Activated T-helper 1 cell treated with Interleukin-2 at 50 U/mL for 16 hours (primary cell): ENCODE data around the gene SETD2.

Source experiments
- DNase-seq: peaks from one replicate; pipeline ENCODE4 v3.0.0-alpha.2; 2020; ENCODE audit warnings: low read depth

Gene SETD2

DNA sequence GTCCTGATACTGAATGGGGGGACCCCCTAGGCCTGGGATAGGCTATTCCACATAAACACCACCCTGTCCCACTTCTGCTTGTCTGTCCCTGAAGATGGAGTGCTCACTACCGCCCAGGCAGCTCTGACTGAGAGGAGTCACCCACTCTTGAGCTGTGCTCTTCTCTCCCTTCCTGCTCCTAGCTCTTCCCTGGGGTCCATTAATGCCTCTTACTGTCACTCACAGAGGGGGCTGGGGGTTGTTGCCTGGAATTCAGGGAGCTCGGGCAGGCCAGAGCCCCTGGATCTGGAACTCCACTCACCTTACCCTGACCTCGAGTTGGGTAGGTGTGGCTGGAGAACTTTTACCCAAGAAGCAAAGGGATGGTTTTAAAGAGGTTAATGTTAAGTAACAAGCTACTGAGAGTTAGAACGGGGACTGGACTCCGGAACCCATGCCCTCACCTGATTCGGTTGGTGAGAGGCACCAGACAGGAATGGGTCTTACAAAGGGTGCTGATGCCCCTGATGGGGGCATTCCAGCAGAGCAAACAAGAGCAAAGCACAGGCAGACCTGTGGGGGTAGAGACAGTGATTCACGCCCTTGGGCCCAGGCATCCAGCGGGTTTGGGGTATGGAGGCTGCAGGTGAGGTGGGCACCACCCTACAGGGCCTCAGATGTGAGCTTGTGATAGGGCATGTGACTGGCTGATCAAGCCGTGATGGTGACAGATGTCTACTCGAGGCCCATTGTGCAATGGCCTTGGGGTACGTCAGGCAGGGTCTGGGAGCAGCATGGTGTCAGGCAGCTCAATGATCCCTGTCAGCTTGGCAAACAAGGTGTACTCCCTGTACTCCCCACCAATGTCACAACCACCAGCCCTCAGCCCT lies 179.1 kb downstream of the SETD2 start:
- no peak for DNase-seq

DNA sequence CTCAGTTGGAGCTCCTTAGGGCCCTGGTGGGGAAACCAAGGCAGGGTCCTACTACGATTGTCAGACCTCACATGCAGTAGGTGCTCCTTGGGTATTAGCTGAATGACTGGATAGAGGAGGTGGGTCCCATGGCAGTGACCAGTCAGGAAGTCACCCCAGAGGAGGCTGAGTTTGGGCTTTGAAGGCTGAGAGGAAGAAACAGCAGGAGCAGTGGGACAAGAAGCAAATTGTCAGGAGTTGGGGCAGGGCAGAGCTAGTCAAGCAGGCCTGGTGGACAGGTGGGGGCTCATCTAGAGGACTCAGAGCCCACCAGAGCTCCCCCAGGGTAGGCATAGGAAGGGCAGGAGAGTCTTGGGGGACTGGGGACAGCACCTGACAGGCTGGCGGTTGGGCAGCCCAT lies 181.4 kb downstream of the SETD2 start:
- DNase-seq = no peak

DNA sequence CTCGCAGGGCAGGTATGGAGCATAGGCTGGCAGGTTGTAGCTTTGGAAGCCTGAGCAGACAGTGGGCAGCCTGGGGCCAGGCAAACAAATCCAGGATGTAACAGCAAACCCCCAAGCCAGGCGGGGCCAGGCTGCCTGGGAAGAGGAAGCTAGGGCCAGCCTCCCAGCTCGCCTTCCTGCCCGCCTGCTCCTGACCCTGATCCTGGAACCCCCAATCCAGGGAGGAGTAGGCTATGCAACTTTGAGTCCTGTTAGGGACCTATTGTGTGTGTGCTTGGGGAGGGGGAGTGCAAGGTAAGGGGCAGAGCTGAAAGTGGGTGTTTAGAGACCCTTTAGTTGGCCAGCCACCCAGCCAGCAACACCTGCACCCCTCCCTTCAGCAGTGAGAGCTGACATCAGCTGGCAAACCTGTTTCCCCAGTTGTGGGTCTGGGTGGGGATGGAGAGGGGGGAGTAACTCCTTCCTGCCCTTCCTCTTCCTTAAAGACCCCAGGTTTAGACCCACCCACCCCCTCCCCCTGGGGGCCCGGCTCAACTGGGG lies 181.9 kb downstream of the SETD2 start:
- no peak for DNase-seq

DNA sequence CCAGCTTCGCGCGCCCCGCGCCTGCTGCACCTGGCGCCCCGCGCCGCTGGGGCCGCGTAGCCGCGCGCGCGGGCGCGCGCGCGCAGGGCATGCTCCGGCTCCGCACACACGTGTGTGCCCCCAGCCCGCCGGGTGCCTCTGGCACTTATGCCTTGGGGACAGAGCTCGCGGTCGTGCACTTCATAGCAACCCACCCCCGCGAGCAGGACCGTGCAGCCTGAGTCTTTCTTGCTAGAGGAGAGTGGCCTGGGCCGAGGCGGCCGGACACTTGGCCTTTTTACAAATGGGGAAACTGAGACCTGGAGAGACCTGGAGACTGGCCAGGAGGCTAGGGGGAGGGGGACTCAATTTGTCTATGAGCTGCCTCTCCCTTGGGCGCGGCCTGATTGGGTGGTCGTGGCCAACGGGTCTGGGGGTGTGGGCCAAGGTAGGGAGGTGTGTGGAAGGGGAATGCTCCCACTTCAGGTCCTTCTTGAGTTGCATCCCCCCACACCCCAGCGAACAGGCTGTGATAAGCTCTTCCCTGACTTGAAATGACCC lies 183.9 kb downstream of the SETD2 start:
- no peak for DNase-seq

DNA sequence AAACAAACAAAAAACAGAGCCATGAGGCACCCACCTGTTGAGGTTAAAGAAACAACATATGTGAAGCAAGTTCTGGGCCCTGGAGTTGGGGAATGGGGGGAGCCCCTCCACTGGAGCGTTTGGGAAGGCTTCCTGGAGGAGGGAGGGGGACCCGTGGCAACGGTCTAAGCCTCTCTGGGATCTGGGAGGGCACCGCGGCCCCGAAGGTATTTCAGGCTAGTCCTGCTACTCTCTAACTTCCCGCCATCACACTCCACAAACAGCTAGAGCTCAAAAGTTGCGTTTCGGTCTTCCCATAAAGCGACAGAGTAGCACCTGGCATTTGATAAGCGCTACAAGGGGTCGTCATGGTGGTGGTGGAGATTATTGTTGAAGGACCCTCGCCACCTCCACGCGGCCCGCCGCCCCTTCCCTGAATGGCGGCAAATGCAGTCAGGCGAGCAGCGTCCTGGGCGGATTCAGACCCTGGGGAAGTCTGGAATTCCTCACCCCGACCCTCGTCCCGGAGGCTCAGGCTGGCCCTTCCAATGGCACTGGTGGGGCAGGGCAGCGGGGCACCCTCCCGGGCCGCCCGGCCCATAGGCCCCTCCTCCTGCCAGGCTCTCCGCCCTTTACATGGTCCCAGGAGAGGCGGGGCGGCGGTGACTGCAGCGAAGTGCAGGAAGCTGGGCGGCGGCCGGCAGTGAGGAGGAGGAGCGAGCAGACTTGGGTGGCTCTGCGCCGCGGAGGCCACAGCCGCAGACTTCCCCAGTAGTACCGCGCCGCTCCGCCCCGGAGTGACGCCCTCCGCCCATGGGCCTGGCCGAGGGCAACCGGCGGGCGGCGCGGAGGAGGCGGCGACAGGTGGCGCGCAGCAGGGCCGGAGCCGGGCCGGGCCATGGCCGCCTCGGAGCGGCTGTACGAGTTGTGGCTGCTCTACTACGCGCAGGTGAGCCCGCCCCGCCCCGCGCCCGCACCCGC lies 184.6 kb downstream of the SETD2 start, which contains the start of gene NBEAL2:
Gene NBEAL2, plus strand, starts transcription at position 682 of the 960 bp plus-strand sequence. Its CDS starts 196 bp downstream, at position 878.
- peak; percentile 94 for DNase-seq

DNA sequence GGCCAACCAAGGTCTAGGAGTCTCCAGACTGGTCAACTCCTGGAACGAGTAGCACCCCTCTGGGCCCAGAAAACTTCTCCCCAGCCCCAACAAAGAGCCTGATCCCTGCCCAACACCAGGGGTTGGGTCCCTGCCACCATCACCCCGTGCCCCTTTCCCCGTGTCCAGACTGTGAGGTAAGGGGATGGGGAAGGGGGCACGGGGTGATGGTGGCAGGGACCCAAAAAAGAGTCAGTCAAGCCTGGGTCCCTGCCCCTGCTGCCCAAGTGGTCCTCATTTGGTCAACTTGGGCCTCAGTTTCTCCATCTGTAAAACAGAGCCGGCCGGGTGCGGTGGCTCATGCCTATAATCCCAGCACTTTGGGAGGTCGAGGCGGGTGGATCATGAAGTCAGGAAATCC lies 185.5 kb downstream of the SETD2 start:
- DNase-seq = no peak

DNA sequence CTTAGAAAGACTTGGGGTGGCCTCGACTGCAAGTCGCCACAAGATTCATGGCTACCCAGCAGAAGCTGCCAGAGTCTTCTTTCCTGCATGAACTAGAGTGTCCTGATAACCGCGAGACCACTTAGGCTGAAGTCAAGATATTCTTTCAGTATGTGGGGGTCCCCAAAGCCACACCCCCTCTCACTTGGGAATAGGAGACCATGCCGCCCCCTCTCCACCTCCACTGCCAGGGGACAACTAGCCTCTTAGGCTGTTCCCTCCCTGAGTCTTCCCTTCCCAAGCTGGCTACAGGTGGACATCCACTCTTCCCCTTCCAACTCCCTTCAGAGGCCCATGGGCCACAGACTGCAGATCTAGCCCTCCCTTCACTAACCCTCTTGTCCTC lies 186.1 kb downstream of the SETD2 start:
- no peak for DNase-seq

DNA sequence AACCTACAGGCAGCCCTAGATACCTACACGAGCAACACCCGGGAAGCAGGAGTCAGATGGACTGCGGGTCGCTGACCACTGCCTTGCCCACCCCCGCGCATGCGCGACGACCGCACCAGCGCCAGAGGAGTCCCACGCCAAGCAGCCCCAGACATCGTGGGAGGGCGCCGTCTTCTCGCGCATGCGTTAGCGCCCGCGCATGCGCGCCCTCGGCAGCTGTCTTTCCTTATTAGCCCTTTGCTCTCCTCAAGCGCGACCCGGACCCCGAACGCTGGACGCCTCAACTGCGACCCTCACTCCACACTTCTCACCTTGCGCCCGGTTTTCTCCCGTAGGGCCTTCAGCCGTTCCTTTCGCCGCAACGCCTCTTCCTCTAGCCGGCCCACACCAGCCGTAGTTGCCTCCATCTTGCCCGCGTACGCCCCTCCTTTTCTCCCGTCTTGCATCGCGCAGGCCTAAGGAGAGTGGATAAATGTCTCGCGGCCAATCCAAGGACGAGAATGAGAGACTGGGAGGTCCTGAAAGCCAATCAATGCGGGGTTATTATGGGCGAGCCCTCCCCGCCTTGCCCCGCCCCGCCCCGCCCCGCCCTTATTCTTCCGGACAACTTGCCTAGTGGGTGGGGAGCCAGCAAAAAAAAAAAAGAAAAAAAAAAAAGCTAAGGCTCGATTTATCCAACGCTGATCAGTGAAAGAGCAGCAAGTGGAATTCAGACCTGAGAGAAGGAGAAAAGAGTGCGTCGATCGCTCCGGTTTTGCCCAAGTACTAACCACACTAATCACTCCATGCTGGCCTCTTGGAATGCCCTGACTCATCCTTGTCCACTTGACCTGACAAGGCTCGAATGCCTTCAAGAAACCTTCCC lies 187.4 kb downstream of the SETD2 start, which contains the start of gene CCDC12:
Gene CCDC12, minus strand, starts transcription at position 420 of the 865 bp plus-strand sequence. Its CDS starts 13 bp downstream, at position 407.
- DNase-seq = peak; percentile 88

DNA sequence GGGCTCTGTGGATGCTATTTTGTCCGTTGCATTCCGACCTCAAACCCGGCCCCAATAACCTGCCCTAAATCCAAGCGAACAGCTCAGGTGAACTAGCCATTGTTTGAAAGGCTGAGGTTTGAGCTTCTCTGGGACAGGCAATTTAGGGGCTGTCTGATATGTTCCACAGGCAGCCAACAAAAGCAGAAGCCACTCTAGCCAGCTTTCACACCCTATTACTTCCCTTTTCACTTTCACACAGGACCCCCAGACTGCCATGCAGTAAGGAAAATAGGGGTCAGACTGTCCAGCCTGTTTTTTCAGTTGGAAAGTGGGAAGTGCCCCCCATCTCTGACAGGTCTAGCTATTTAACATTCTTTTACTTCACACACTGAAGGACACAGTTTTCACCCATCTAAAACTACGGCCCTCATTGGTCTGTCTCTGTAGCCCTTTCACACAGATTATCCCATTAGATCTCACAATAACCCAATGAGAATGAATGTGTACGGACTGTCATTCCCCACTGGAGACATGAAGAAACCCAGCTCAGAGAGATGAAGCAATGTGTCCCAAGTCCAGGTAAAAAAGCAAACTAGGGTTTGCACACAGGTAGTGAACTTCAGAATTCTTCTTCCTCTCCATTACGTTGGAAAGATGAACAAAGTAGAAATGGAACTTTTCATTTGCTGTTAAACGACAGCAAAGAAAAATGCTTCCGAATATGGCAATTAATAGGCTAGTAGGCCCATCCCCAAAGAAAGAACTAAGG lies 189.3 kb downstream of the SETD2 start:
- no peak for DNase-seq

DNA sequence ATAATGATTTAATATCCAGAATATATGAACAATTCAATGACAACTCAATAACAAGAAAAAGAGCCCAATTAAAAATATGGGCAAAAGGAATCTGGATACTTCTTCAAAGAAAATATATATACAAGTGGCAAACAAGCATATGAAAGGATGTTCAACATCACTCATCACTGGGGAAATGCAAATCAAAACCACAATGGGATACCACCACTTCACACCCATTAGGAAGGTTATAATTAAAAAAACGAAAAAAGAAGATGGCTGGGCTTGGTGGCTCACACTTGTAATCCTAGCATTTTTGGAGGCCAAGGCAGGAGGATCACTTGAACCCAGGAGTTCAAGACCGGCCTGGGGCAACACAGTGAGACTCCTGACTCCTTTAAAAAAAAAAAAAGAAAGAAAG lies 191.5 kb downstream of the SETD2 start:
- no peak for DNase-seq

DNA sequence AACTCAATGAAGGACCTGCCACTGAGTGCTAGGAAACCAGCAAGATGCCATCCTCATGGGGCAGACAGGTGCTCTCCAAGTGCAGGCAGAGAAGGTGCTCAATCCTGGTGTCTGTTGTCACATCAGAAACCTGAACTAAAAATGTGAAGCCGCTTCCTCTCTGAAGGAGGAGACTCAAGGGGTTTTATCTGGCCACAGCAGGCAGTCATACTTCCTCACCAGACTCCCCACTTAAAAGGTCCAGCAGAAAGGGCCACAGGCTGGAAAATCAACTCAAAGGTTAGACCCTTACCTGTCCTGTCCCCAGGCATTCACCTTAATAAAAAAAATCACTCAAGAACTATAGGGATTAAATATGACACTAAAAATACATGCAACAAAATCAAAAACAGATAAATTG lies 192.2 kb downstream of the SETD2 start:
- DNase-seq = no peak

DNA sequence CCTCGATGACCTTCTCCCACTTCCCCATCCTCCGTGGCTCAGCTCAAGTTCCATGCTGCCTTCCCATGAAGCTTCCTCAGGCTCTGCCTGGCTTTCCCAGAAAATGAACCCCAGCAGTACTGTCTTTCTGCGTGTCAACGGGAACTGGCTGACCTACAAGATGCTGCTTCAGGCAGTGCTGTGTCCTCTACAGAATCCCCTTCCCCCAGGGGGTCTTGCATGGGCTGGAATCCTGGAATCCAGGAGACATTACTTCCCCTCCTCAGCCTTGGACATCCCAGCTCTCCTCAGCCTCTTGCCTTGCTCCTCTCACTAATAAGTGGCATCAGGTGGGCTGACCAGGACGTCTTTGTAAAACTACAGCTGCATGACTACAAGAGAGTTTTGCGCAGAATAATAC lies 192.8 kb downstream of the SETD2 start:
- DNase-seq = no peak

DNA sequence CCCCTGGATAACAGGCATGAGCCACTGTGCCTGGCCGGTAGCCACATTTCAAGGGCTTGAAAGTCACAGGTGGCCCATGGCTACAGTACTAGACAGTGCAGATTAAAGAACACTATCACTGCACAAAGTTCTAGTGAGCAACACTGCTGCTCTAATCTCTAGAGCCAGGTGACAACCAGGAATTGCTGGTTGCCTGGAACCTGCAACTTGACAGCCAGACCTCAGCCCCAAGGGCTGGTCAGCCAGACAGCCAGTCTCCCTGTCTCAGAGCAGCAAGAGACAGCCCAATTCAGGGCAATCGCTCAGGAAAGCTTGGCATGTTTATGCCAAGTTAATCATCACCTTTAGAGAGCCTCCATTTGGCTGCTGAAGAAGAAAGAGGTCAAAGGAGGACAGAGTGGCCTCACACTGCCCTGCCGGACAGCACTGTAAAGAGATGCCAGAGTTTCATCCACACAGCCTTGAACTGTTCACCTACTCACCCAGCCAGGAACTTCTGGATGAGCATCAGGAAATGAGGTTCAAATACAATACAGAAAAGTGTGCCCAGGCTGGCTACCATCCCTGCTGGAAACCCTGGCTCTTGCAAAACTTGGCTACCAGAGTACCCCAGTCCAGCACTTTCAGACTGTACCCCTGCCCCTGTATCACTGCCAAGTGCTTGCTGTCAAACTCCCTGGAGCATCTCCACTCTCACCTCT lies 193.4 kb downstream of the SETD2 start:
- DNase-seq = no peak

DNA sequence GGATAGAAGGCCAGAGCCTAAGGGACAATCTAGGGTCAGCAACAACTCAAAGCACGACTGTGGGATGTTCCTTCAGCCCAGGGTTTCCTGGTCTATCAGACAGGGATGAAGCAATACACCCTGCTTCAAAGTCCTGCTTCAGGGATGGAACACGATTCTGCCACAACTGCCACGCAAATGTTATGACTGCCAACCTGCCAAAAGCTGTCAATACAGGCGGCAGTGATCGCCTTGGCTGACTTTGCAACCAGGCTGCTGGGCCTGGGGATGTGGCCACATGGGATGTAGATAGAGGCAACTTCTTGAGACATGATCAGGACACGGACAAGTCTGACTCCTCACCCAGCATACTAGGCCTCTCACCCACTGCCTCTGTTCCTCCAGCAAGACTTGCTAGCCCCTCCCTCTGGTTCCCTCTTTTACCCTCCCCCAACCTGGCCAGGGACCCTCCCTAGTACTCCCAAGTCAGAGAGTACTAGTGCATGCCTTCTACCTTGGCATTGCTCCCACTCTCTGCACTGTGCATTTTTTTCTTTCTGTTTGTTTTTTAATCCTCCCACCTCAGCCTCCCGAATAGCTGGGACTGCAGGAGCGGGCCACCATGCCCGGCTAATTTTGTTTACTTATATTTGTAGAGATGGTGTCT lies 195.0 kb downstream of the SETD2 start:
- no peak for DNase-seq

DNA sequence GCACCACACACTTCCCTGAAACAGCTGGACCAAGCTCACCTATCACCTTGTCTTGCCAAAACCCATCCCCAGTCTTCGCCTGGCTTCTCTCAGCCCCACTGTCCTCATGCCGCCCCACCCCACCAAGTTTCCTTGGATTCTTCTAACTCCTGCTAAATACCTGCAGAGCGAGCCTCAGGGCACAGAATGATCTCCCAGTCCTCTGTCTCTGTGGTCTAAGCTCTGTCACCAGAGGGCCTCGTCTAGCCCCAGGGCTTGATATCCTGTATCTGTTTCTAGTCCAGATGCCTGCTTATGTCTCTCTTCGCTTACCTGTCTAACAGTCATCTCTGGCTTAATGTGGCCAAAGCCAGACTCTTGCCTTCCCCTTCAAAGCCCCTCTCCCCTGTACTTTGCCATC lies 197.1 kb downstream of the SETD2 start:
- no peak for DNase-seq
